HEK293 (cell line): ENCODE measurements around the gene HP.

Experiments used
- CTCF ChIA-PET: fragments of 350-600 bp; formaldehyde crosslinking; extraction: SDS; loops from one replicate; lab custom pipeline; 2021; ENCODE audit warnings: antibody characterized with exemption; lab: Yijun Ruan, JAX
- POLR2A ChIA-PET: fragments of 300-600 bp; formaldehyde crosslinking; extraction: SDS; loops from one replicate; lab custom pipeline; 2020; ENCODE audit warnings: antibody characterized with exemption, inconsistent platforms; lab: Yijun Ruan, JAX
- H3K27ac ChIP-seq: fragments of 200-500 bp; sonication (Bioruptor generic); 2 replicates; pipeline ENCODE4 v1.5.1; 2014; ENCODE audit warnings: low read depth, low read length, control low read depth, inconsistent platforms; ENCODE audit errors: extremely low read depth
- H3K36me3 ChIP-seq, 2 experiments: fragments of 200-500 bp in 1 of 2; sonication (Bioruptor generic) in 1 of 2; 1 replicate in 1 of 2; 2 replicates in 1 of 2; pipeline ENCODE4 v1.5.1; 2014 to 2017; ENCODE audit warnings: inconsistent platforms in 2 of 2, low read length in 2 of 2; ENCODE audit not compliant: control insufficient read depth in 2 of 2, insufficient read depth in 1 of 2
- H3K4me1 ChIP-seq: fragments of 200-500 bp; sonication (Bioruptor generic); 2 replicates; pipeline ENCODE4 v1.5.1; 2014; ENCODE audit warnings: mild to moderate bottlenecking, low read length, inconsistent platforms; ENCODE audit not compliant: control insufficient read depth, insufficient read depth
- H3K4me3 ChIP-seq: 2 replicates; pipeline ENCODE4 v1.5.1; 2011; ENCODE audit warnings: low read depth, mild to moderate bottlenecking, control low read depth, low read length, moderate library complexity
- H3K9me3 ChIP-seq: fragments of 200-500 bp; sonication (Bioruptor generic); 2 replicates; pipeline ENCODE4 v1.5.1; 2014; ENCODE audit warnings: low read depth, low read length, inconsistent platforms; ENCODE audit not compliant: control insufficient read depth, insufficient read depth
- SETDB1 ChIP-seq: IDR thresholded peaks from one replicate; pipeline ENCODE4 v1.6.1; 2017; ENCODE audit warnings: mild to moderate bottlenecking, low read length, moderate library complexity, mixed read lengths; ENCODE audit not compliant: insufficient read length
- ZNF2 ChIP-seq: fragments of 450-650 bp; formaldehyde crosslinking; IDR thresholded peaks from 2 replicates; pipeline ENCODE4 v1.5.1; 2016; ENCODE audit warnings: missing biosample characterization, missing genetic modification characterization
- ZNF23 ChIP-seq: fragments of 450-650 bp; formaldehyde crosslinking; IDR thresholded peaks from 2 replicates; pipeline ENCODE4 v1.5.1; 2016; ENCODE audit warnings: missing biosample characterization, missing genetic modification characterization, borderline replicate concordance
- ZNF274 ChIP-seq, 2 experiments: fragments of 200-500 bp in 1 of 2; fragments of 450-650 bp in 1 of 2; sonication (Bioruptor generic) in 1 of 2; formaldehyde crosslinking in 1 of 2; IDR thresholded peaks; 2 replicates each; pipeline versions ENCODE4 v1.5.1 to v1.6.1; 2014 to 2016; ENCODE audit warnings: borderline replicate concordance in 1 of 2, inconsistent platforms in 1 of 2, low read length in 1 of 2, missing biosample characterization in 1 of 2, missing genetic modification characterization in 1 of 2
- ZNF473 ChIP-seq: fragments of 450-650 bp; formaldehyde crosslinking; IDR thresholded peaks from 2 replicates; pipeline ENCODE4 v1.5.1; 2017; ENCODE audit warnings: missing biosample characterization, missing genetic modification characterization
- ZNF513 ChIP-seq: fragments of 450-650 bp; IDR thresholded peaks from 2 replicates; pipeline ENCODE4 v1.5.1; 2018; ENCODE audit warnings: missing biosample characterization, missing genetic modification characterization
- ZNF521 ChIP-seq: fragments of 450-650 bp; formaldehyde crosslinking; IDR thresholded peaks from 2 replicates; pipeline ENCODE4 v1.5.1; 2017; ENCODE audit warnings: missing biosample characterization, mild to moderate bottlenecking, missing genetic modification characterization
- ZNF544 ChIP-seq: fragments of 450-650 bp; formaldehyde crosslinking; IDR thresholded peaks from 2 replicates; pipeline ENCODE4 v1.5.0; 2017; ENCODE audit warnings: missing biosample characterization, missing genetic modification characterization
- ZNF629 ChIP-seq: fragments of 450-650 bp; formaldehyde crosslinking; IDR thresholded peaks from 2 replicates; pipeline ENCODE4 v1.5.1; 2017; ENCODE audit warnings: missing biosample characterization, missing genetic modification characterization
- ZNF76 ChIP-seq: fragments of 450-650 bp; formaldehyde crosslinking; IDR thresholded peaks from 2 replicates; pipeline ENCODE4; 2016; ENCODE audit warnings: low read depth, missing biosample characterization, missing genetic modification characterization, borderline replicate concordance
- ZNF777 ChIP-seq: fragments of 450-650 bp; formaldehyde crosslinking; IDR thresholded peaks from 2 replicates; pipeline ENCODE4 v1.5.1; 2017; ENCODE audit warnings: missing biosample characterization, missing genetic modification characterization, borderline replicate concordance
- TF ChIP-seq, protein P1 (sequence below): fragments of 450-650 bp; formaldehyde crosslinking; IDR thresholded peaks from 2 replicates; pipeline ENCODE4 v1.5.1; 2017; ENCODE audit warnings: missing biosample characterization, missing genetic modification characterization
- TF ChIP-seq, protein P2 (sequence below): fragments of 450-650 bp; formaldehyde crosslinking; IDR thresholded peaks from 2 replicates; pipeline ENCODE4 v1.5.1; 2016; ENCODE audit warnings: missing biosample characterization, missing genetic modification characterization

Gene HP

DNA sequence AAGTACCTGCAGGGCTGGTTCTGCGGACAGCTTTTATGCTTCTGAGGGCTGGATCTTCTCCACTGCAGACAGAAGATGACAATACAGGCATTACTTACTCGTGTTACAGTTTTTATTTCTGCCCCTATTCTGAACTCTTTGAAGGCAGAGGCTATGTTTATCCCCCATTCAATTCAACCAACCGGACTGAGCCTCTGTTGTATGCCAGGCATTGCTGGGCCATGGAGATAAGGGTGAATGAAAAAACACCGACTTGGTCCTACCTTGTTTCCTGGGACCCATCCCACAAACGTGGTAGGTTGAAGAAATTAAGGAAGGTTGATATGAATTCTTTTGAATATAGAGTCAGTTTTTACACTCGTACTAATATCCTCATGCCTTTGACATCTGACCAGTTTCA, 10.0 kb upstream of the HP start:
- ChIA-PET CTCF (interaction anchor here (1.3 kb wide), 1 partner anchor 51 kb away, joined by 3 read pairs; no protein-coding TSS in a partner anchor), POLR2A (no interaction called here)
- H3K9me3 ChIP-seq: no peaks in the 10 kb centered on the region

DNA sequence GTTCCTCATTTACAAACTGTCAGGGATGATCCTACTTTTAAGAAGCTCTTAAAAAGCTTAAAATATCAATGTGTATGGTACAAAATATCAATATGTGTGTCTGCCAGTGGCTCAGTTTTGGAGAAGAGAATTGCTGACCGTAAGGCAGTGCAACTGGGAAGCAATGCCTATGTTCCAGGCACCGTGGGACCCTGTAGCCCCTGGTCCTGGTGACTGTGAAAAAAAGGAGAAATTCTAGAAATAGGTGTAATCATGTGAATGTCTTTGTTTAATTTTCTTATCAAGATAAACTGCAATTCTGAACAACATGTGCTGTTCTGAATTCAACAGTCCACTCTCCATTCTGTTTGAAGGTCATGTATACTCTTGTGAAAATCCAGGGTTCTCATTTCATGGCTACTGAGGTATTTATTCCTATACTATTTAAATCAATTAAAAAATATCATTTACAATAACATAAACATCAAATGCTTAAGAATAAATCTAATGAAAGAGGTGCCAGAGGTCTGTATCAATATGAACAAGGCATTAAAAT, 9.4 kb upstream of the HP start:
- H3K4me1 ChIP-seq: no peaks in the 10 kb centered on the region
- ChIA-PET CTCF (interaction anchor here (0.6 kb wide), 1 partner anchor 24 kb away, joined by 3 read pairs; no protein-coding TSS in a partner anchor), POLR2A (no interaction called here)
- H3K9me3 ChIP-seq: no peaks in the 10 kb centered on the region
- H3K27ac ChIP-seq: no peak overlapping the region
- no peaks in the 10 kb centered on the region for H3K36me3 ChIP-seq
- H3K4me3 ChIP-seq: no peak overlapping the region
- TF ChIP-seq ZNF629: no peak
- no peak for TF ChIP-seq ZNF76 (tag by site-specific recombination)
- TF ChIP-seq, protein P1, sequence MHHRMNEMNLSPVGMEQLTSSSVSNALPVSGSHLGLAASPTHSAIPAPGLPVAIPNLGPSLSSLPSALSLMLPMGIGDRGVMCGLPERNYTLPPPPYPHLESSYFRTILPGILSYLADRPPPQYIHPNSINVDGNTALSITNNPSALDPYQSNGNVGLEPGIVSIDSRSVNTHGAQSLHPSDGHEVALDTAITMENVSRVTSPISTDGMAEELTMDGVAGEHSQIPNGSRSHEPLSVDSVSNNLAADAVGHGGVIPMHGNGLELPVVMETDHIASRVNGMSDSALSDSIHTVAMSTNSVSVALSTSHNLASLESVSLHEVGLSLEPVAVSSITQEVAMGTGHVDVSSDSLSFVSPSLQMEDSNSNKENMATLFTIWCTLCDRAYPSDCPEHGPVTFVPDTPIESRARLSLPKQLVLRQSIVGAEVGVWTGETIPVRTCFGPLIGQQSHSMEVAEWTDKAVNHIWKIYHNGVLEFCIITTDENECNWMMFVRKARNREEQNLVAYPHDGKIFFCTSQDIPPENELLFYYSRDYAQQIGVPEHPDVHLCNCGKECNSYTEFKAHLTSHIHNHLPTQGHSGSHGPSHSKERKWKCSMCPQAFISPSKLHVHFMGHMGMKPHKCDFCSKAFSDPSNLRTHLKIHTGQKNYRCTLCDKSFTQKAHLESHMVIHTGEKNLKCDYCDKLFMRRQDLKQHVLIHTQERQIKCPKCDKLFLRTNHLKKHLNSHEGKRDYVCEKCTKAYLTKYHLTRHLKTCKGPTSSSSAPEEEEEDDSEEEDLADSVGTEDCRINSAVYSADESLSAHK (tag by site-specific recombination): no peak
- TF ChIP-seq, protein P2, sequence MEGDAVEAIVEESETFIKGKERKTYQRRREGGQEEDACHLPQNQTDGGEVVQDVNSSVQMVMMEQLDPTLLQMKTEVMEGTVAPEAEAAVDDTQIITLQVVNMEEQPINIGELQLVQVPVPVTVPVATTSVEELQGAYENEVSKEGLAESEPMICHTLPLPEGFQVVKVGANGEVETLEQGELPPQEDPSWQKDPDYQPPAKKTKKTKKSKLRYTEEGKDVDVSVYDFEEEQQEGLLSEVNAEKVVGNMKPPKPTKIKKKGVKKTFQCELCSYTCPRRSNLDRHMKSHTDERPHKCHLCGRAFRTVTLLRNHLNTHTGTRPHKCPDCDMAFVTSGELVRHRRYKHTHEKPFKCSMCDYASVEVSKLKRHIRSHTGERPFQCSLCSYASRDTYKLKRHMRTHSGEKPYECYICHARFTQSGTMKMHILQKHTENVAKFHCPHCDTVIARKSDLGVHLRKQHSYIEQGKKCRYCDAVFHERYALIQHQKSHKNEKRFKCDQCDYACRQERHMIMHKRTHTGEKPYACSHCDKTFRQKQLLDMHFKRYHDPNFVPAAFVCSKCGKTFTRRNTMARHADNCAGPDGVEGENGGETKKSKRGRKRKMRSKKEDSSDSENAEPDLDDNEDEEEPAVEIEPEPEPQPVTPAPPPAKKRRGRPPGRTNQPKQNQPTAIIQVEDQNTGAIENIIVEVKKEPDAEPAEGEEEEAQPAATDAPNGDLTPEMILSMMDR (tag by site-specific recombination): no peak
- TF ChIP-seq ZNF473 (tag by site-specific recombination): no peak
- TF ChIP-seq ZNF2 (tag by site-specific recombination): no peak
- TF ChIP-seq, all 188 proteins: peak for 0

More for the DNA sequence above, 10.0 kb upstream of the HP start:
- TF ChIP-seq ZNF777 (no peak), ZNF274 (IDR thresholded peaks at IDR 0.05; ENCODE audit: low read length) (no peak), ZNF274 (tag by site-specific recombination; IDR thresholded peaks at IDR 0.05; ENCODE audit: borderline replicate concordance) (no peak), ZNF513 (tag by site-specific recombination) (no peak), ZNF544 (tag by site-specific recombination) (no peak), ZNF521 (tag by site-specific recombination) (no peak), ZNF23 (tag by site-specific recombination) (no peak)
- TF ChIP-seq, all 188 proteins: peak for 0
- Histone ChIP-seq H3K36me3 (no peaks in the 10 kb centered on the region), H3K27ac (no peak overlapping the region), H3K4me1 (no peaks in the 10 kb centered on the region), H3K4me3 (no peak overlapping the region)

GRCh38 chr16:72049110-72049509, 5.2 kb upstream of the HP start:
- Histone ChIP-seq H3K27ac (no peak overlapping the region), H3K4me3 (no peak overlapping the region), H3K9me3 (no peaks in the 10 kb centered on the region), H3K36me3 (no peaks in the 10 kb centered on the region), H3K4me1 (no peaks in the 10 kb centered on the region)
- CTCF ChIA-PET: no interaction called here
- POLR2A ChIA-PET: no interaction called here
- TF ChIP-seq ZNF777 (no peak), SETDB1 (peak; percentile 72)
